ENCODE data around the gene FOXJ2. TPM values are rescaled to one million over a fixed set of nuclear protein-coding genes. Genes with fewer than 3 reads are reported as not detected.

FOXJ2 gene
- total RNA-seq, 1 donor from 2014 or later = 18.0 TPM

DNA sequence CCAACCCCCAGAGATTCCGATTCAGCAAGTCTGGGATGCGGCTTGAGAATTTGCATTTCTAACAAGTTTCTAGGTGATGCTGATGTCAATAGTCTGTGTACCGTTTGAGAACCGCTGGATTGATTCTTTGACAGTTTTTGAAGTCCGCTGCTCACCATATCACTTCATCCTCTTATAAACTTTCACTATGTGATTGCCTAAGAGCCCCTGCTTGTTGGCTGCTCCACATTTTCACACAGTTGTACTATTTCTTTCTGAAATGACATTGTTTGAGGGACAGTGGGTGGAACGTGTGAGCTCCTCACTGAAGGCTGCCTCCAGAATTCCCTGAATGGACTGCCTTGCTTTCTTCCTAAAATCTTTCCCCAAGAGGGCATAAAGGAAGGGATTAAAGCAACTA, 26.0 kb downstream of the FOXJ2 start:
- intact Hi-C loops (cut with micrococcal nuclease) = no loop called here

DNA sequence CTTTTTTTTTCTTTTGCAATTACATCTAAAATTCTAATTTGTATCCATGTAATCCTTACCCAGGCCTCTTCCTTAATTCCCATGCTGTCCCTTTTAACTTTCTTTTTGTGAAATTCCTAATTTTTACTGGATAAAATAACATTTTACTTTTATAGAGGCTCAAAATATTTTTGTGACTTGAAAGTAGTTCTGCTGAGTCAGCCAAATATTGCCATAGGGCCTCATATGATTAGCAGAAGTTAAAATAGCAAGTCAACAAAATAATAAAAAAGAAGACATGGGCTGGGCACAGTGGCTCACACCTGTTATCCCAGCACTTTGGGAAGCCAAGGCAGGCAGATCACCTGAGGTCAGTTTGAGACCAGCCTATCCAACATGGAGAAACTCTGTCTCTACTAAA, 31.6 kb downstream of the FOXJ2 start:
- intact Hi-C loops (cut with micrococcal nuclease) = no loop called here

DNA sequence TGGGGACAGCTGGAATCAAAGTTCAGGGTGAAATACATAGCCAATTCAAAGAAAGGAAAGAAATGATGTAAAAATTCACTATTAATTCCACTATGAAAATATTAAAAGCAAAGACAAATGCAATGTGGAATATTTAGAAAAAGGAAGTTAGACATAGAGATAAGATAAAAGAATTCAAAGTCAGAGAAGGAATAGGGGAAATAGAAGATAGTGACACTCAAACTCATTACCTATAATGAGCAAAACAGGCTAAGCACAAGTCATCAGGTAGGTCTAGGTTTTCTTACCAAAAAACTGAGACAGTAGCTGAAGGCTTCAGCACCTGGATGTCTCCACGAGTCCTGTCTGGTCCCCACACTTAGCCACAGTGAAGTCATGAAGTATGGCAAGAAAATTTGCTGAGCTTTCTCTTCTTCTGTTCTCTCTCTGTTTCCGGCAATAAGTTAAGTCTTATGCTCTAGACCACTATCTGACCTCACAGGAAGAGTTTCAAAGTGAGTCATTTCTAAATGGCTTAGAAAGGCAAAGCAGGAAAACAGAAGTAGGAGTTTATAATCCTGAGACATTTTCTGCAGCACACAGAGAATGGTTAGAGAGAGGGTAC, 33.6 kb downstream of the FOXJ2 start, which contains the start of gene C3AR1:
C3AR1 (minus strand) TSS at position 369 of the 604 bp plus-strand sequence. CDS start 6,174 bp downstream, outside the sequence.
- intact Hi-C loops (cut with micrococcal nuclease) = loop anchor here (1.0 kb wide), 4 partner anchors 16 to 40 kb away; partner anchors contain the start of gene NECAP1

DNA sequence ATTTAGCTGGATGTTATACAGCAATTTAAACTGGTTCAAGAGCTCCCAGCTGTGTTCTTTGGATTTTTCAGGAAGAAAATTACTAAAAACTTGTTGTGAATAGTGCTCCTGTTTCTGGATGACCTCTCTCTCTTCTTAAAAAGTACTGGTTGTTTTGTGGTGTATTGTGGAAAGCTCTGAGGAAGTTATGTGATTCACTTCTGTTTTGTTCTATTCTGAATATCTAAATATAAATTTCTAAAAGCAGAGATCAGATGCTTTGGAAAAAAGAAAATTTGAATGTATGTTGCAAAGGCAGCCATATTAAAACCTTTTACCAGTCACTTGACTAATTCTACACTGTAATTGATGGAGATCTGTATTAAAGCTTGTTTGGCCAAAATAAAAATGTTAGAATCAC, 37.1 kb downstream of the FOXJ2 start:
- intact Hi-C loops (cut with micrococcal nuclease) = no loop called here

DNA sequence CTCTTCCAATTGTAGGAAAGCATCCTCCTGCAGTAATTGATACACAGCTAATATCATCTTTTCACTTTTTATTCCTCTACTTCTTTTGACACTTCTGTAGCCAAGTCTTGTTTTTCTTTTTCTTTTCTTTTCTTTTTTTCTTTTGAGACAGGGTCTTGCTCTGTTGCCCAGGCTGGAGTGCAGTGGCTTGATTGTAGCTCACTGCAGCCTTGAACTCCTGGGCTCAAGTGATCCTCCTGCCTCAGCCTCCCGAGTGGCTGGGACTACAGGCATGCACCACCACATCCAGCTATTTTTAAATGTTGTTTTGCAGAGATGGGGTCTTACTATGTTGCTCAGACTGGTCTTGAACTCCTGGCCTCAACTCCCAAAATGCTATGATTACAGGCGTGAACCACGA, 39.3 kb downstream of the FOXJ2 start:
- intact Hi-C loops (cut with micrococcal nuclease) = loop anchor here (2.0 kb wide), 1 partner anchor 15 kb away; no protein-coding TSS in a partner anchor

DNA sequence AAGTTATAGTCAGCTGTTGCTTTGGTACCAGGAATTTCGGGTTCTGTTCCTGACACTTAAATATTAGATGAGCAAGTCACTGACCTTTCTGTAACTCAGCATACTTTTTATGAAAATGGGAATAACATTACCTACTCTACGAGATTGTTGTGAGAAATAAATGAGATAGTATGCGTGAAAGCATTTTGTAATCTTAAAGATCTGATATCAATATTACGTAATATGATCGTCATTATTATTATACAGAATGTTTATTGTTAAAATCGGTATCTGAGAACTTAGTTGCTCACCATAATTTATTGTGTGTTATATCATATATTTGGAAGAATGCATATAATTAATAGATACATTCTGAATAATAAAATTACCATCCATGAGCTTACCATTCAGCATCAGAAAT, 43.4 kb downstream of the FOXJ2 start:
- intact Hi-C loops (cut with micrococcal nuclease) = no loop called here

DNA sequence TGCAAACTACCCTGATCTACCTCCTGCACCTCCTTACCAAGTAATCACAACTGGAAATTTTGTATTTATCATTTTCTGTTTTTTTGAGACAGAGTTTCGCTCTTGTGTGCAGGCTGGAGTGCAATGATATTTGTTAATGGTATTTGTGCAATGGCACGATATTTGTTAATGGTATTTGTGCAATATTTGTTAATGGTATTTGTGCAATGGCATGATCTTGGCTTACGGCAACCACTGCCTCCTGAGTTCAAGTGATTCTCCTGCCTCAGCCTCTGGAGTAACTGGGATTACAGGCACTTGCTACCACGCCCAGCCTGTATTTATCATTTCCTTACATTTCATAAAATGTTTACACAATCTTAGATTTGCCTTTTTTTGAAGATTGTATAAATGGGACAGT, 43.9 kb downstream of the FOXJ2 start:
- intact Hi-C loops (cut with micrococcal nuclease) = no loop called here

DNA sequence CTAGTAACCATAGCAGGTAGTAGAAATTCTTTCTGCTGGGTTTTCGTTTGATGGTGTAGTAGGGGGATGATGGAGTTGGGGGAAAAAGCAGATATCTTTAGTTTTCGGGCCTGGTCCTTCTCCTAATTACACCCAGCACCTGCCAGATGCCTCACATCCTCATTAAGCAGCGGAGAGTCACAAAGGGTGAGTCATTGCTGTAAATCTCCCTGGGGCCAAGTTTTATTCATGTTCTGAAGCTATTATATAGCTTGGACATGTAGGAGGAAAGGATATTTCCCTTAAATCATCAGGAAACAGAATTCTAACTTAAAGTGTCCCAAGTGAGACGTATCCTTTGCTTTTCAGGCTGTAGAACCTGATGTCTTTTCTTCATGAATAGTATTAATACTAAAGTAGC, 44.7 kb downstream of the FOXJ2 start:
- intact Hi-C loops (cut with micrococcal nuclease) = no loop called here

DNA sequence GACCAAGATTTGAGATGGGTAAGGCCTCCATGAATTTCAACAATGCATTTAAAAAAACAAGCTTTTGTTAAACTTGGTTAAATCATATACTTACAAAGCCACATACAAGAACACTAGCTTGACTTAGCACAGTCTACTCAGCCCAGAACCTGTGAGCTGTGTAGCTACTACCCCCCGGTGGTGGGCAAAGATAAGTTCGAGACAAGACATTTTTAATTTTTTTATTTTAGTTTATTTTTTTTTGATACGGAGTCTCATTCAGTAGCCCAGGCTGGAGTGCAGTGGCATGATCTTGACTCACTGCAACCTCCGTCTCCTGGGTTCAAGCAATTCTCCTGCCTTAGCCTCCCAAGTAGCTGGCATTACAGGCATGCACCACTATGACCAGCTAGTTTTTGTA, 45.9 kb downstream of the FOXJ2 start:
- intact Hi-C loops (cut with micrococcal nuclease) = loop anchor here (1.0 kb wide), 3 partner anchors 32 to 246 kb away; no protein-coding TSS in a partner anchor

DNA sequence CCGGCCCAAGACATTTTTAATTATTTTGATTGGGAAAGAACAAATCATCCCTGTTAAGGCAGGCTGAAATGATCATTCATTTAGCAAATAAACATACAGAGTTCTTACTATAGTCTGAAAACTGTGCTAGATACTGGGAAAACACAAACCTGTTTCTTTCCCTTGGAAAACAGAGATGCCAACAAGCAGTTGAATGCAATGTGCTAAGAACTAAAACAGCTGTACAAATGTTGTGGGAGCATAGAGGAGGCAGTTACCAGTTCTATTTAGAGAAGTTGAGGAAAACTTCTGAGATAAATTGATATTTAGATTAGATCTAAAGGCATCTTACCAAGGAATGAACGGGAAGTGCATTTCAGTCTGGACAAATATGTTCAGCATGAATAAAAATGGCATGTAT, 46.4 kb downstream of the FOXJ2 start:
- intact Hi-C loops (cut with micrococcal nuclease) = loop anchor here (1.0 kb wide), 3 partner anchors 33 to 247 kb away; no protein-coding TSS in a partner anchor

DNA sequence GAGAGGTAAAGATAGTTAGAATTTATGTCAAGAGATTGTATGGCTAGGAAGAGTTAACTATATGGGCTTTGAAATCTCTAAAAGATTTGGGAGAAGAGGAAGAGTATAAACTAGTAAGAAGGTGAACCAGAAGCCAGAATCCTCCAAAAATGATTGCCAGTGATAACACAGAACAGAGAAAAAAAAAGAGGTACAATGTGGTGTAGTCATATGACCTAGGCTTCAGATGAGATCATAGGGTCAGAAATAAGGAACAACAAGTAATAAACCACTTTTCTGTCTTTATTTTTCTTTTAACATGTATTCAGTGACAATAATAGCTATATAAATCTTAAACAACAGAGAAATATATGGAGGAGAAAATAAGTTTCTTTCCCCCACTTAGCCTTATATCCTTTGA, 47.6 kb downstream of the FOXJ2 start:
- intact Hi-C loops (cut with micrococcal nuclease) = loop anchor here (5.0 to 10.0 kb wide), 2 partner anchors 443 to 835 kb away; partner anchors contain the start of gene PHC1

DNA sequence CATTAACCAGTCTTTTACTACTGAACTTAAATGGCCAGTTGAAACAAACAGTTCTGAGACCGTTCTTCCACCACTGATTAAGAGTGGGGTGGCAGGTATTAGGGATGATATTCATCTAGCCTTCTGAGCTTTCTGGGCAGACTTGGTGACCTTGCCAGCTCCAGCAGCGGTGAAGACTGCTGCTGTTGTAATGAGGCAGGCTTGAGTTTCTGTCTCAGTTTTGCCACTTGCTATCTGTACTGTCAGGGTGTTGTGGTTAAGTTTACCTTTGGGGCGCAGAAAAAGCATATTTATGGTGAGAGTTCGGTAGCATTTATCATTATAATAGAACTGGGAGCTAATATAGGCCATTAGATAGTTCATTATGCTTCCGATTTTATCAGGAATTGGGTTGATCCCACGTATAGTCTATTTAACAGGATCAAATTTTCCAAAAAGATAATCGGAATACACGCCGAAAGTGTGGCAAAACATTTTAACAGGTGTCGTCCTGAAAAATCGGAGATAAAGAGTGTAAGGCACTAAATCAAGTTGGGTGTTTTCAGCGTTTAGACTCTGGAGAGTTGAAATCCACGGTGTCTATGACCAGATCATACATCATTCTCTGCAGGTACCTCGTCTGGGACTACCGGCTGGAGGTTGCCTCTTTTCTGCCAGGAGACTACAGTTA, 48.9 kb downstream of the FOXJ2 start:
- intact Hi-C loops (cut with micrococcal nuclease) = loop anchor here (5.0 to 10.0 kb wide), 2 partner anchors 444 to 833 kb away; partner anchors contain the start of gene PHC1

DNA sequence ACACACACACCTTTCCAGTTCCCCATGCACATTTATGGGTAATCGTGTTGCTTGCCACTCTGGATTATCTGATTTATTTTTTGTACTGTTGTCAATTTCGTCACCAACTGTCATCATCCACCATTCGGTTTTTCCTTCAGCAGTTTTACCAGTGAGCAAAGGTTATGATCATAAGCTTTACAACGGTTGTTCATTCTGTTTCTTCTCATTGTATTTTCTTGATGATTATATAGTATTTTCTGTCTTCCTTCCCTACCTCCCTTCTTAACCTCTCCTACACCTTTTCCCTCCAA, 50.2 kb downstream of the FOXJ2 start:
- intact Hi-C loops (cut with micrococcal nuclease) = loop anchor here (1.0 to 10.0 kb wide), 16 partner anchors 16 to 1192 kb away; partner anchors contain the start of genes C3AR1, EMG1, FOXJ2 and LPCAT3

DNA sequence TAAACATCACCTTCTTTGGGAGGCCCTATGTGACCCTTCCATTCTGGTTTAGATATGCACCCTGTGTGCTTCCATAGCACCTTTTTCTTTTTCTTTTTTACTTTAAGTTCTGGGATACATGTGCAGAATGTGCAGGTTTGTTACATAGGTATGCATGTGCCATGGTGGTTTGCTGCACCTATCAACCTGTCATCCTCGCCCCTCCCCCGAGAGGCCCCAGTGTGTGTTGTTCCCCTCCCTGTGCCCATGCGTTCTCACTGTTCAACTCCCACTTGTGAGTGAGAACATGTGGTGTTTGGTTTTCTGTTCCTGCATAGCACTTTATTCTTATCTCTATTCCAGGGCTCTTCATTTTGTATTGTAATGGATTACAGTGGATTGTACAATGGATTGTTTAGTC, 51.8 kb downstream of the FOXJ2 start:
- intact Hi-C loops (cut with micrococcal nuclease) = loop anchor here (5.0 to 10.0 kb wide), 2 partner anchors 447 to 830 kb away; partner anchors contain the start of gene PHC1

DNA sequence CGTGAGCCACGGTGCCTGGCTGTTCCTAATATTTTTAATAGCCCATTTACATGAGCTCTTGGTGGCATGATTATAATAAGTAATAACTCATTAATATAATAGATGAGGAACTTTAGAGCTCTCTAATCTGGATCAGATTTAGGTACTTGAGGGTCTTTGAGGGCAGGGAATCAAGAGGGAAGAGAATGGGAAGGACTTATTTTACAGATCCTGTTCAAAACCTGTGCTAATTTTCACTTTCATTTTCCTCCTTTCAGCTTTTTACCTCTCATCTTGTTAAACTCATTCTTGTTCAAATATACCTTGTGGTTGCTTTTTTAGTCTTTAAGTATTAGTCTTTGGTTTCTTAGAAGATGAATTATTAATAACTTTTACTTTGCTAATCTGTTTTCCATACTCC, 55.1 kb downstream of the FOXJ2 start:
- intact Hi-C loops (cut with micrococcal nuclease) = loop anchor here (10.0 kb wide), 1 partner anchor 827 kb away; the partner anchor contains the start of gene PHC1

DNA sequence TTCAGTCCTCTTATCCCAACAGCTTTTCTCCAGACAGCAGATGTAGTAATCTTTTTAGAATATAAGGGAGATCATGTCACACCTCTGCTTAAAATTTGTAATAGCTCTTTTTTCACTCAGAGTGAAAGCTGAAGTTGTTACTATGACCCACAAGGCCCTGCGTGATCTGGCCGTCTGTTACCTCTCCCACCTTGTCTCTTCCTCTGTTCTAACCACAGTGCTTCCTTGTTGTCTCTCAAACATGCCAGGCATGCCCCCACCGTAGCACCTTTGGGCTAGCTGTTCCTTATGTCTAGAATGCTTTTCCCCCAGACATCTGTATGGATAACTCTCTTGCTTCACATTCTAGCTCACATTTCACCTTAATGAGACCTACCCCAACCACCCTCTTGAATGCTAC, 56.1 kb downstream of the FOXJ2 start:
- intact Hi-C loops (cut with micrococcal nuclease) = loop anchor here (10.0 kb wide), 1 partner anchor 826 kb away; the partner anchor contains the start of gene PHC1

DNA sequence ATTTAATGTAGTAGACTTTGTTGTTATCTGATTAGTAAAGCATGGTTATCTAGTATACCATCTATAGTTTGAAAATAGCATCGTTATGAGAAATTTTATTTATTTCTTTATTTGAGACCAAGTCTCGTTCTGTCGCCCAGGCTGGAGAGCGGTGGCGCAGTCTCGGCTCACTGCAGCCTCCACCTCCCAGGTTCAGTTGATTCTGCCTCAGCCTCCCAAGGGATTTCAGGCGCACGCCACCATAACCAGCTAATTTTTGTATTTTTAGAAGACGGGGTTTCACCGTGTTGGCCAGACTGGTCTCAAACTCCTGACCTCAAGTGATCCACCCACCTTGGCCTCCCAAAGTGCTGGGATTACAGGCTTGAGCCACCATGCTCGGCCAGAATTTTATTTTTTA, 56.8 kb downstream of the FOXJ2 start:
- intact Hi-C loops (cut with micrococcal nuclease) = loop anchor here (10.0 kb wide), 1 partner anchor 826 kb away; the partner anchor contains the start of gene PHC1

DNA sequence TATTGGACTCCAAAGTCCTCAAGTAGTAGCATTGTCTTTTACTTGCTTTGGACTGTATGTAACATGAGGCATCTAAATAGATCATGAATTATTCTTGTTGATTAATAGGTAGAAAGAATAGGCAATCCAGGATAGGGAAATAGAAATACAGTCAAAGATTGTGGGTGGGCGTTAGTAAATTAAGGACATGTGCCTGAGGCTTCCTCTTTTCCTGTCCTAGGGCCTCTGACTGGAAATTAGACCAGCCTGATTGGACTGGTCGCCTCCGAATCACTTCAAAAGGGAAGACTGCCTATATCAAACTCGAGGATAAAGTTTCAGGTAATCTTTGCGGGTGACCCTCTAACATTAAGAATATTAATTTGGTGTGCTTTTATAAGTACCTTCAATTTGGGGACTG, 57.2 kb downstream of the FOXJ2 start:
- intact Hi-C loops (cut with micrococcal nuclease) = loop anchor here (10.0 kb wide), 1 partner anchor 825 kb away; the partner anchor contains the start of gene PHC1

DNA sequence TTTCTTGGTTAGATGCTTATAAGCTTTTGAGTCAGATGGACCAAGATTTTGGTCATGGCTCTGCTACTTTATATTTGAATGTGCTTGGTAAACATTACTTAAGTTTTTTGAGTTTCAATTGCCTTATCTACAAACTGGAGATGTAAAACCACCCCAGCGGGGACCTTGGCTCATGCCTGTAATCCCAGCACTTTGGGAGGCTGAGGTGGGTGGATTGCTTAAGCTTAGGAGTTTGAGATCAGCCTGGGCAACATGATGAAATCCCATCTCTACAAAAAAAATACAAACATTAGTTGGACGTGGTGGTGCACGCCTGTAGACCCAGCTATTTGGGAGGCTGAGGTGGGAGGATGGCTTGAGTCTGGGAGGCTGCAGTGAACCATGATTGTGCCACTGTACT, 60.8 kb downstream of the FOXJ2 start:
- intact Hi-C loops (cut with micrococcal nuclease) = no loop called here

DNA sequence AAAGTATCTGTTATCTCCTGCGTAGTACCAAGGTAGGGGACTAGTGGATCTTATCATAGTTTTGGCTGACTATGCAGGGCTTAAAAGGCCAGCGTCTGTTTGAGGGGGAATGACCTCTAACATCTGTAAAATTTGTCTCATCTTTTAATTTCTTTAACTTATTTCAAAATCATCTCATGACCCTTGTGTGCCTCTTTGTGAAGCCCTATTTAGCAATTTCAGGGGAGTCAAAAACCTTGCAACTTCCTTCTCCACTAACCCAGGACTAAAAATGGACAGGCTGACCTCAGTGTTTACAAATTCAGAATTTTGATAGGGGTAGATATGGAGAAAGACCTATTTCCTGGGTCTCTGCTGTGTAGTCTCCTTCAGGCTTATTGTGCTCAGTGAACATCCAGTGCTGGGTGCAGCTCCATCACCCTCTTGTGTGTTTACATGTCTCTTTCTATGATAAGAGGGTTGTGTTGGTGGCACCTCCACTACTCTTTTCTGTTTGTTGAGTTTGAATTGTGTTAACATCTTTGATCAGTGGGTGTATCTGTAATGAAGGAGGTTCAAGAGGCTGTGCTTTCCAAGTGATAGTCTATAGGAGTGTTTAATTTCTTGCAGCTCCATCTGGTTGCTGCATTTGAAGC, 63.9 kb downstream of the FOXJ2 start:
- intact Hi-C loops (cut with micrococcal nuclease) = no loop called here

DNA sequence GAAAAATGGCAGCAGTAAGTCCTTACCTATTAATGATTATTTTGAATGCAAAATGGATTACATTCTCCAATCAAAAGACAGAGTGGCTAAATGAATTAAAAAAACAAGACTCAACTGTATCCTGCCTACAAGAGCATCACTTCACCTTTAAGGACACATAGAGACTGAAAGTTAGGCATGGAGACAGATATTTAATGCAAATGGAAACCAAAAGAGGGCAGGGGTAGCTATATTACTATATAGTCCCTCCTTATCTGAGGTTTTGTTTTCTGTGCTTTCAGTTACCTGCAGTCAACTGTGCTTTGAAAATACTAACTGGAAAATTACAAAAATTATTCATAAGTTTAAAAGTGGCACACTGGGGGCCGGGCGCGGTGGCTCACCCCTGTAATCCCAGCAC, 66.7 kb downstream of the FOXJ2 start:
- intact Hi-C loops (cut with micrococcal nuclease) = no loop called here
